Vagina (tissue), 2 donors: Measurements from ENCODE around the gene ACSF3.

Experiments used
- CTCF ChIP-seq, 3 experiments: fragments of 450-650 bp in 2 of 3; fragments of 200-600 bp in 1 of 3; sonication (generic) in 1 of 3; IDR thresholded peaks; one replicate each; pipeline ENCODE4 v1.5.1; 2017 to 2019; ENCODE audit warnings: antibody characterized with exemption in 3 of 3, mild to moderate bottlenecking in 2 of 3, moderate library complexity in 2 of 3
- POLR2A ChIP-seq, 2 donors: fragments of 450-650 bp; IDR thresholded peaks; one replicate each; pipeline ENCODE4 v1.6.1; 2017; ENCODE audit warnings: antibody characterized with exemption in 2 of 2, mild to moderate bottlenecking in 2 of 2, moderate library complexity in 2 of 2
- POLR2AphosphoS5 ChIP-seq, 2 donors: sonication (generic); formaldehyde crosslinking; IDR thresholded peaks; one replicate each; pipeline ENCODE4 v1.9.0; 2017; ENCODE audit warnings: antibody characterized with exemption in 2 of 2, mild to moderate bottlenecking in 2 of 2, low read depth in 1 of 2; ENCODE audit not compliant: insufficient read depth in 1 of 2

- no peak for TF ChIP-seq CTCF (IDR thresholded peaks at IDR 0.05)
- no peak for TF ChIP-seq POLR2AphosphoS5 (IDR thresholded peaks at IDR 0.05; ENCODE audit: insufficient read depth in 1 of 2, low read depth in 1 of 2)
- TF ChIP-seq POLR2A (IDR thresholded peaks at IDR 0.05), result no peak
These were observed 9.5 kb downstream of the ACSF3 start for GRCh38 chr16:89103156-89103555.
